Heart left ventricle (tissue), 16 donors: ENCODE data around the gene FYN. TPM values are rescaled to one million over a fixed set of nuclear protein-coding genes. Genes with fewer than 3 reads are reported as not detected.

Experiments
- ATAC-seq, 4 donors: fragments of 200-7000 bp; cut with Tn5 transposase; one replicate each; pipeline ENCODE4 v1.9.1; 2020 to 2022; ENCODE audit warnings: moderate library complexity in 4 of 4, mild to moderate bottlenecking in 3 of 4, moderate number of reproducible peaks in 1 of 4
- DNase-seq, 5 donors: peaks; one replicate each; pipeline ENCODE4 v3.0.0-alpha.2; 2020
- H3K27ac ChIP-seq, 12 donors: fragments of 200-600 bp; sonication (generic) in 4 of 12; one replicate each; pipeline versions ENCODE4 v1.5.0 to v1.8.0; 2016 to 2022; ENCODE audit warnings: mild to moderate bottlenecking in 2 of 12
- H3K27me3 ChIP-seq, 9 donors: fragments of 200-600 bp; sonication (generic) in 2 of 9; one replicate each; pipeline versions ENCODE4 v1.5.1 to v1.8.0; 2016 to 2022; ENCODE audit warnings: mild to moderate bottlenecking in 3 of 9
- H3K36me3 ChIP-seq, 9 donors: fragments of 200-600 bp; sonication (generic) in 2 of 9; one replicate each; pipeline versions ENCODE4 v1.5.0 to v1.8.0; 2018 to 2022; ENCODE audit warnings: mild to moderate bottlenecking in 2 of 9
- H3K4me1 ChIP-seq, 12 donors: fragments of 200-600 bp; sonication (generic) in 4 of 12; one replicate each; pipeline versions ENCODE4 v1.5.0 to v1.8.0; 2016 to 2022; ENCODE audit warnings: mild to moderate bottlenecking in 3 of 12
- H3K4me3 ChIP-seq, 12 donors: fragments of 200-600 bp; sonication (generic) in 4 of 12; one replicate each; pipeline versions ENCODE4 v1.5.0 to v1.8.0; 2017 to 2022; ENCODE audit warnings: mild to moderate bottlenecking in 9 of 12, moderate library complexity in 4 of 12
- H3K9me3 ChIP-seq, 12 donors: fragments of 200-600 bp; sonication (generic) in 4 of 12; one replicate each; pipeline versions ENCODE4 v1.5.0 to v1.8.0; 2016 to 2022; ENCODE audit warnings: mild to moderate bottlenecking in 1 of 12
- POLR2A ChIP-seq, 2 donors: fragments of 450-650 bp; IDR thresholded peaks; one replicate each; pipeline ENCODE4 v1.6.1; 2017; ENCODE audit warnings: antibody characterized with exemption in 2 of 2, mild to moderate bottlenecking in 2 of 2, moderate library complexity in 2 of 2
- WGBS, 4 donors: extraction: QIAGEN DNeasy Blood & Tissue Kit in 2 of 4; methylation state at CpG; one replicate each; pipeline versions ENCODE4 v1.1.5 to v1.1.7; 2013 to 2018; 5-methylcytosine and 5-hydroxymethylcytosine counted together
- intact Hi-C, 10 donors: fragments of 100-400 bp; cut with DNase I; formaldehyde crosslinking; loops; one replicate each; pipeline versions ENCODE4 v1.11.1 to v1.14.2; 2022
- polyA plus RNA-seq, 2 donors: library from polyadenylated mRNA; stranded (reverse); fragments of 200-250 nt; gene quantifications; one replicate each; pipeline ENCODE4 v1.2.3, GENCODE V29; 2013
- total RNA-seq, 9 donors: library from RNA; depleted of rRNA in 2 of 9; stranded (reverse); fragments of >200 nt in 2 of 9; fragmentation: NEBNext Ultra II Directional in 3 of 9; extraction: Animal tissue kit (Norgen Biotek cat#: 25700) in 3 of 9; gene quantifications; one replicate each; pipeline versions ENCODE4 v1.1.0 to v1.2.4, GENCODE V29; 2016 to 2023
- TF ChIP-seq, protein P1 (sequence below), 12 donors: fragments of 200-600 bp; sonication (generic) in 4 of 12; IDR thresholded peaks; one replicate each; pipeline versions ENCODE4 v1.5.0 to v1.8.0; 2018 to 2022; ENCODE audit warnings: antibody characterized with exemption in 12 of 12, mild to moderate bottlenecking in 5 of 12
- donor health status: ischemic (EF 13 %, LVEDD 7.1; RV severe dilation, severe dysfunction).
- donor health status: healthy with polysubstance abuse.
- donor health status: DM: no; HTN: yes; CAD: no.
- donor health status: DM: no; HTN: no; CAD: no.
- donor health status: ischemic (EF 25% LVEDD 6.9; RV normal size, moderate dysfunction).
- donor health status: ischemic (EF 25% LVEDD 5.7; RV mildly dilated, moderate dysfunction).
- donor health status: healthy.
- donor health status: DM: yes; HTN: yes; CAD: no.
- donor health status: ischemic (EF 35%, LVEDD 5.7; RV mildly dilated, moderate dysfunction).
- donor health status: nonischemic (EF 11% LVEDD 7.7; RV severe dilation, severe dysfunction).
- donor health status: DM: yes; HTN: yes; CAD: no.
- donor health status: PGD.
- donor health status: ischemic (EF 29% LVEDD 5.4; RV normal size, mild dysfunction).
- donor health status: nonischemic (EF 23%, LVEDD 6.1; RV moderate dilation, normal function).

FYN gene
- total and polyA plus RNA-seq, 11 donors, result 14.7 to 72.4 (median 52.3) TPM

DNA sequence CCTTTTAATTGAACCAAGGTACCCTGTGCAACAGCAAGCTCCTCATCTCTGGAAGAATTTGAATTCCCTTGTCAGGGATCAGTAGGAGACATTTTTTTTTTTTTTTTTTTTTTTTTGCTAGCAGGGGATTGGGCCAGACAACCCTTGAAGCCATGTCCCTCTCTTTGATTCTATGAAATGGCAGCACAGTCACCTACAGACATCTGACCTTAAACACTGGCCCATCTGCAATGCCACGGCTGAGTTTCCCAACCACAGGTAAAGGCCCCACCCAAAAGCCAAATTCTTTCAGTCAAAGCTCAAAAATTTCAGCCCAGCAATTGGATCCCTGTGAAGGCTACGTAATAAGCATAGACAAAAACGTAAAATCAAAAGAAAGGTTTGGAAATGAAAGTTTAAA lies 94.2 kb downstream of the FYN start:
- Histone ChIP-seq H3K9me3 (no peaks in the 10 kb centered on the region), H3K27ac (peak overlapping the region in 1 of 12 donors; percentile 30), H3K4me1 (peaks cover 6 to 90% (median 57%) of the 10 kb centered on the region in 12 donors), H3K36me3 (peaks cover 0 to 13% (median 0%) of the 10 kb centered on the region in 9 donors), H3K4me3 (no peak overlapping the region), H3K27me3 (no peaks in the 10 kb centered on the region)
- no peak for ATAC-seq
- TF ChIP-seq POLR2A (IDR thresholded peaks at IDR 0.05), result no peak
- TF ChIP-seq, protein P1, sequence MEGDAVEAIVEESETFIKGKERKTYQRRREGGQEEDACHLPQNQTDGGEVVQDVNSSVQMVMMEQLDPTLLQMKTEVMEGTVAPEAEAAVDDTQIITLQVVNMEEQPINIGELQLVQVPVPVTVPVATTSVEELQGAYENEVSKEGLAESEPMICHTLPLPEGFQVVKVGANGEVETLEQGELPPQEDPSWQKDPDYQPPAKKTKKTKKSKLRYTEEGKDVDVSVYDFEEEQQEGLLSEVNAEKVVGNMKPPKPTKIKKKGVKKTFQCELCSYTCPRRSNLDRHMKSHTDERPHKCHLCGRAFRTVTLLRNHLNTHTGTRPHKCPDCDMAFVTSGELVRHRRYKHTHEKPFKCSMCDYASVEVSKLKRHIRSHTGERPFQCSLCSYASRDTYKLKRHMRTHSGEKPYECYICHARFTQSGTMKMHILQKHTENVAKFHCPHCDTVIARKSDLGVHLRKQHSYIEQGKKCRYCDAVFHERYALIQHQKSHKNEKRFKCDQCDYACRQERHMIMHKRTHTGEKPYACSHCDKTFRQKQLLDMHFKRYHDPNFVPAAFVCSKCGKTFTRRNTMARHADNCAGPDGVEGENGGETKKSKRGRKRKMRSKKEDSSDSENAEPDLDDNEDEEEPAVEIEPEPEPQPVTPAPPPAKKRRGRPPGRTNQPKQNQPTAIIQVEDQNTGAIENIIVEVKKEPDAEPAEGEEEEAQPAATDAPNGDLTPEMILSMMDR (IDR thresholded peaks at IDR 0.05), result no peak
- DNase-seq, result no peak
- 95 to 99% (median 98%) methylated on average over 3 of the region's 3 CpGs for WGBS, 4 donors
- intact Hi-C loops, result no loop called here

DNA sequence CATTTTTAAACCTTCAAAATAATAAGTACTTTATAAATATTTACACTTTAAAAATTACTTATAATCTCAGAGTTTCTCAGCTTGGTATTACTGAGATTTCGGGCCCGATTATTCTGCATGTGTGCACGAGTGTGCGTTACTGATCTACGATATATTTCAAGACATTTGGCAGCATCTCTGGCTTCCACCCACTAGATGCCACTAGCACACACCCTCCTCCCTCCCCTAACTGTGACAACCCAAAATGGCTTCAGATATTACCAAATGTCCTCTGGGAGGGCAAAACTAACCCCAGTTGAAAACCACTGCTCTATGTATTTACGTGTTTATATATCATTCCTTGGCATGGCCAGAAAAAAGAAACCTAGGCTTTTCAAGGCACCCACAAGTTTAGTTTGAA lies 95.9 kb downstream of the FYN start:
- intact Hi-C loops, result no loop called here
- no peak overlapping the region for H3K4me3 ChIP-seq
- no peaks in the 10 kb centered on the region for H3K9me3 ChIP-seq
- 73 to 79% (median 78%) methylated on average over 6 of the region's 6 CpGs for WGBS, 4 donors
- H3K36me3 ChIP-seq, result peaks cover 0 to 13% (median 0%) of the 10 kb centered on the region in 9 donors
- no peaks in the 10 kb centered on the region for H3K27me3 ChIP-seq
- ATAC-seq (peak in 3 of 4 donors; percentile 51 to 63 (median 60)), DNase-seq (no peak)
- TF ChIP-seq, protein P1 (IDR thresholded peaks at IDR 0.05), result peak in 4 of 12 donors; percentile 10 to 37 (median 24)
- no peak for TF ChIP-seq POLR2A (IDR thresholded peaks at IDR 0.05)
- H3K27ac ChIP-seq, result peak overlapping the region in 4 of 12 donors; percentile 0 to 50 (median 34)
- H3K4me1 ChIP-seq, result peaks cover 3 to 83% (median 43%) of the 10 kb centered on the region in 12 donors

GRCh38 chr6:111776236-111777221 lies 96.7 kb downstream of the FYN start:
- no peaks in the 10 kb centered on the region for H3K27me3 ChIP-seq
- ATAC-seq (no peak), DNase-seq (no peak)
- intact Hi-C loops, result no loop called here
- H3K4me3 ChIP-seq, result no peak overlapping the region
- H3K4me1 ChIP-seq, result peaks cover 3 to 77% (median 36%) of the 10 kb centered on the region in 12 donors
- H3K9me3 ChIP-seq, result no peaks in the 10 kb centered on the region
- H3K27ac ChIP-seq, result peak overlapping the region in 3 of 12 donors; percentile 14 to 50 (median 40)
- H3K36me3 ChIP-seq, result peaks cover 0 to 13% (median 0%) of the 10 kb centered on the region in 9 donors
- 64 to 72% (median 71%) methylated on average over 8 of the region's 8 CpGs for WGBS, 4 donors
- no peak for TF ChIP-seq POLR2A (IDR thresholded peaks at IDR 0.05)
- TF ChIP-seq, protein P1 (IDR thresholded peaks at IDR 0.05), result no peak
